ENCODE results near the gene AQP7.

- TF ChIP-seq CTCF (IDR thresholded peaks at IDR 0.05): no peak
- TF ChIP-seq POLR2A (IDR thresholded peaks at IDR 0.05): no peak
Measured at GRCh38 chr9:33443464-33444154, 41.2 kb upstream of the AQP7 start.

Measured in uterus (tissue), 2 donors.